T-helper 22 cell (primary cell): ENCODE results near the gene KCNMA1.

Source experiments
- DNase-seq: peaks from one replicate; pipeline ENCODE4 v3.0.0-alpha.2; 2020; ENCODE audit warnings: low read depth

KCNMA1 gene

DNA sequence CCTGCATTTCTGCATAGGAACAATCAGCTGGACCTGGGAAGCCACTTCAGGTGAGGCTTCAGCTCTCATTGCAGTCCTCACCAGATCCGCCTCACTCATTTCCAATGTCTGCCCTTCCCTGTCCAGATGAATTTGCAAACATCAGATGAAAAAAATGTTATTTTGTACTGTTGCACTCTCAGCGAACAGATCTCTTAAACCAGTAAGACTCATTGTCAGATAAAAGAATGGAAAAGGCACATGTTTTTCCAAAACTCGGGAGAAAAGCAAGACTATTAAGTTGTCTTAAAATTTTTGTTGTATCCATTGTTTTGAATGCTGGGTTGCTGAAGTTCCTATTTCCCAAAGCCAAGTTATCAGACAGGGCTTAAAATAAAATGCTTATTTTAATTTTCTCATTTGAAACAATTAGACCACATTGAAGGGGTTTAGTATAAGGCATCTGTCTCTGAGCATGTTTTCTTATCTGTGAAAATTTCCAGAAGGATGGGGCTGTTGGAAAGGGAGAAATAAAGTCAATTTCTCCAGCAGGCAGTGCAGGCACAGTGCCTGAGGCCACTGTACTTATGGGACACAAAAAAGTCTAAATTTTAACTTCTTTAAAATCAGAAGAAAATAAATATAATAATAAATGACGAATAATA, 396.8 kb downstream of the KCNMA1 start:
- DNase-seq = no peak

GRCh38 chr10:77240041-77240652, 397.5 kb downstream of the KCNMA1 start:
- DNase-seq = no peak

DNA sequence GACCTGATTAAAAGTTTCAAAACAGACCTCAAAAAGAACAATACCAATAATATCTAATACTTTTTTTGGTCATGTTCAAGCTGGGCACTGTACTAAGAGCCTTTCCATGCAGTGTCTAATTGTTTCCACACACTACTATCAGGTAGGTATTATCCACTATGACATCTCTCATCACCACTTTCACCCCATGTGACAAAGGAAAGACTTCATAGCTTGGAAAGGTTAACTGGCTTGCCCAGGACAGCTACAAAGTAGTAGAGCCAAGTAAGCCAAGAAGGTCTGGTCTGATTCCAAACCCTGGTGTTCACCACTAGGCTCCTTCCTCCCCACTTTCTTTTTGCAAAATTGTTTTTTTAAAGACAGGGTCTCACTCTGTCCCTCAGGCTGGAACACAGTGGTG, 400.5 kb downstream of the KCNMA1 start:
- DNase-seq = no peak

- no peak for DNase-seq
Measured at GRCh38 chr10:77236700-77237099, 400.9 kb downstream of the KCNMA1 start.

DNA sequence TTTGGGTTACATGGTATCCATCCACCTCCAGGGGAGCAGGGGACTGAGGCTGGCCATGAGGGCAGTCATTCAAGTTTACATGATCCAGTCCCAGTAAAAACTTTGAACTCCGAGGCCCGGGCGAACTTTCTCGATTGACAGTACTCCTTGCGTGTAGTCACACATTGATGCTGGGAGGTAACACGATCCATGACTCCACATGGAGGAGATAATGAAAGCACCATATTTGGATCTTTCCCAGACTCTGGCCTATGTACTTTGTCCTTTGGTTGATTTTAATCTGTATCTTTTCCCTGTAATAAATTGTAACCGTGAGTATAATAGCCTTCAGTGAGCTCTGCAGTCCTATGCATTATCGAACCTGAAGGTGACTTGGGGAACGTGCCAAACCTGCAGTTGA, 401.6 kb downstream of the KCNMA1 start:
- no peak for DNase-seq

GRCh38 chr10:77234599-77234998, 403.0 kb downstream of the KCNMA1 start:
- no peak for DNase-seq

- no peak for DNase-seq
Measured at GRCh38 chr10:77233466-77233865, 404.1 kb downstream of the KCNMA1 start.

- no peak for DNase-seq
Measured at GRCh38 chr10:77231884-77232610, 405.6 kb downstream of the KCNMA1 start.

DNA sequence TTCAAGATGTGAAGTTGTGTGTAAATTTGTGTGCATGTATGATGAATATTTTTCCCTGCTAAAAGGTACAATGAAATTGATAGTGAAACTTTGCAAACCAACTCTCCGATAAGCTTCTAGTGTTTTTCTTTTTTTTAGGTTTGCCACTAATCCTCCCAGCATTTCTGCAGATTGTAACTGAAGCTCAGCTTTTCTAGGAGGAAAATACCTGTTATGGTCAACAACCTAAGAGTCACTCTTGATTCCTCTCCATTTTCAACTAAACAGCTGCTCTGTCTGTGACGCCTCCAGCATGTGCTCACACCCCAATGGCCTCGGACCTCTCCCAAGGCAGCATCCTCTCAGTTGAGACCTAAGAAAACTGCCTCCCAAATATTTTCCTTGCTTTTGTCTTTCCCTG, 406.2 kb downstream of the KCNMA1 start:
- DNase-seq = no peak

DNA sequence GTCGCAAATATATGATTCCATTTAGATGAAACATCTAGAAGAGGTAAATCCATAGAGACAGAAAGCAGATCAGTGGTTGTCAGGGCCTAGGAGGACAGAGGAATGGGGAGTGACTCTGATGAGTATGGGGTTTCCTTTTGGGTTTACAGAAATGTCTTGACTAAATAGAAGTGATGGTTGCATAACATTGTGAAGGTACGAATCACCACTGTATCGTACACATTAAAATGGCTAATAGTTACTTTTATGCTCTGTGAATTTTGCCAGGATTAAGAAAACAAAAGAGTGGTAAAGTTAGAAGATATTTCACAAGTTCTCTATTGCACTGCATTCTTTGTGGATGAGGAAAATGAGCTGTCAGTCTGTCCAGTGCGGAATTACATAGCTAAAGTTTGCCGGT, 407.4 kb downstream of the KCNMA1 start:
- DNase-seq = no peak

DNA sequence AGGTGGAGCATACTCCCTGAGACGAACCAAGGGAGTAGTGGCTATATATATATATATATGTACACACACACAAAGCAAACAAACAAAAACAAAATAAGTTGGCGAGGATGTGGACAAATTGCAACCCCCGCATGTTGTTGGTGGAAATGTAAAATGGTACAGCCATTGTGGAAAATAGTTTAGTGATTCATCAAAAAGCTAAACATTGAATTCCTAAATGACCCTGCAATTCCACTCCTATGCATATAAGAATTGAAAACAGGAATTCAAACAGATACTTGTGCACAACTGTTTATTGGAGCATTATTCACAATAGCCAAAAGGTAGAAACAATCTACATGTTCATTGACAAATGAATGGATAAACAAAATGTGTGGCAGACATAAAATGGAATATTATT, 407.9 kb downstream of the KCNMA1 start:
- no peak for DNase-seq

DNA sequence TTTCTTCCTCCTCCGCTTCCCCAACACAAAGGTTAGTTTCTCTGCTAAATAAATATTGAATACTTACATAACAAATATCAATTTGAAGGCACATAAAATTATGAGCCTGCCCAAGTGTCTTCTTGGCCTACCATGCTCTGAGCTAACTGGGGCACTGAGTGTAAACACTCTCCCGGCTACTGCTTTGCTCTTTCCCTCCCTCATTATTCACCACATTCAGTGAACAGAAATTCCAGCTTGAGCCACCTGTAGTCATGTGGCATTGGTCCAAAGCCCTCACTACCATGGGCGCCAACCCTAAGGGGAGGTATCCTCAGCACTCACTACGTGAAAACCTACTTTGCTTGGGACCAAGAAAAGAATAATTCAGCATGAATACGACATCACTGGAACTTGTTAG, 409.0 kb downstream of the KCNMA1 start:
- no peak for DNase-seq

GRCh38 chr10:77226853-77227565, 410.6 kb downstream of the KCNMA1 start:
- DNase-seq = no peak

DNA sequence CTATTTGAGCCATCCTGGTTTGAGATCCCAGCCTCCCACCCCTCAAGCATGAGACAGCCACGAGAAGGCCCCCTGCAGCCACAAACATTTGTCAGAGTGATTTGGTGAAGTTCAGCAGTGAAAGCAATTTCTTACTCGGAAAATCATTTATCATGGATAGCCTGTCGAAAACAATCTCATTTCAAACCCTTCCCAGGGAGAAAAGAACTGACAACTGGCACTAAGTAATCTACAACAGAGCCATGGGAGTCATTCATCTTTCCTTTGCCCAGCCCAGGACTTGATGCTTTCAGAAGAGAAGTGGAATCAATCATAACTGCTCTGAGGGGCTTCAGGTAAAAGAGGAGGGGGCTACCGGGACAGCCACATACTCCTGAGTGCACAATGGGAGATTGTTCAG, 411.2 kb downstream of the KCNMA1 start:
- no peak for DNase-seq

DNA sequence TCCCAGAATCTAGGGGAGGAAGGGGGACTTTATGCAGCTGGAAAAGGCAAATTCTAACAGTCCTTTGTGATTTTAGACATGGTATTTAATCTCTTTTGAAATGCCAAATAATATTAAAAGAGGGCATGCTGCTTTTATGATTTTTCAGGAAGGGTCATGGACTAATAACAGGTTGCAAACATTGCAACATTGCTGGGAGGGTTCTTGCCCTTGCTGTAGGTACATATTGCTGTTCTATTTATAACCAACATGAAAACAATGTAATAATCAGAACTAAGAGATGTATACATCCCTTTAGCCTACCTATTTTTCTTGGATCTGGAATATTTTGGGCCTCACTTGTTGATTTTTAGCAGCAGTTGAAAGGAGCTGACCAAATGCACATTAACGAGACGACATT, 411.6 kb downstream of the KCNMA1 start:
- no peak for DNase-seq

- DNase-seq = no peak
Measured at GRCh38 chr10:77223526-77224460, 413.8 kb downstream of the KCNMA1 start.

- DNase-seq = no peak
Measured at GRCh38 chr10:77220150-77220549, 417.5 kb downstream of the KCNMA1 start.

GRCh38 chr10:77219046-77219445, 418.6 kb downstream of the KCNMA1 start:
- no peak for DNase-seq

DNA sequence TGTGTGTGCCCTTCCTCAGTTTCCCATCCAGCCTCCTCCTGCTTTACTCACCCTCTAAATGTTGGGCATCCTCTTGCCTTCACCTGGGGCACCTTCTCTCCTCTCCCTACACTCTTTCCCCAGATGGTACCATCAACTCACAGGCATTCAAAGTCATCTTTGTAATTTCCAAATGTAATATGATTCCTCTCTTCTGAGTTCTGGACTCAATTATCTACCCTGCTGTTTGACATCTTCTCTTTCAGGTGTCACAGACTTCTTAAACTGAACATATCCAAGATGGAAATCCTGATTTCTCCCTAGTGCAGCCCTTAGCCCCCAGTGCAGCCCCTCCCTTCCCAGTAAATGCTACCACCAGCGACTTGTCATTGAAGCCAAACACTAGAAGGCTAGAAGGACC, 422.8 kb downstream of the KCNMA1 start:
- DNase-seq = no peak

- no peak for DNase-seq
Measured at GRCh38 chr10:77212632-77213031, 425.0 kb downstream of the KCNMA1 start.

DNA sequence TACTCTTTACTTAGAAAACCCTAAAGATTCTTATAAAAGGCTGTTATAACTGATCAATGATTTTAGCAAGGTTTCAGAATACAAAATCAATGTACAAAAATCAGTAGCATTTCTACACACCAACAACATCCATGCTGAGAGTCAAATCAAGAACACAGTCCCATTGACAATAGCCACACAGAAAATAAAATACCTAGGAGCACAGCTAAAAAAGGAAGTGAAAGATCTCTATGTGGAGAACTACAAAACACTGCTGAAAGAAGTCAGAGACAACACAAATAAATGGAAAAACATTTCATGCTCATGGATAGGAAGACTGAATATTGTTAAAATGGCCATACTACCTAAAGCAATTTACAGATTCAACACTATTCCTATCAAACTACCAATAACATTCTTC, 427.0 kb downstream of the KCNMA1 start:
- no peak for DNase-seq
